PC-3 (cell line): Measurements from ENCODE around the gene CD79A. TPM values are rescaled to one million over a fixed set of nuclear protein-coding genes. Genes with fewer than 3 reads are reported as not detected.

ENCODE experiments used
- ATAC-seq: fragments of 200-7000 bp; cut with Tn5 transposase; 2 replicates; pipeline ENCODE4 v1.9.1; 2020; ENCODE audit warnings: mild to moderate bottlenecking, moderate library complexity
- BruUV-seq: library from RNA; stranded (reverse); fragments of 400-500 nt; replicated peaks from 2 replicates; lab custom pipeline; 2021; lab: Mats Ljungman, UMichigan
- CTCF ChIA-PET: fragments of 300-600 bp; sonication (Branson Sonifier 250); formaldehyde crosslinking; loops from one replicate; lab custom pipeline; 2022; ENCODE audit warnings: antibody characterized with exemption; lab: Charles Lee
- POLR2A ChIA-PET: fragments of 300-600 bp; sonication (Branson Sonifier 250); formaldehyde crosslinking; loops from one replicate; lab custom pipeline; 2022; ENCODE audit warnings: antibody characterized with exemption; ENCODE audit not compliant: unreplicated experiment; lab: Charles Lee
- DNase-seq: peaks from one replicate; pipeline ENCODE4 v3.0.0-alpha.2; 2015
- H2AFZ ChIP-seq: fragments of 300-600 bp; sonication (generic); 2 replicates; pipeline ENCODE4 v1.6.0; 2016; ENCODE audit warnings: antibody characterized with exemption, low read length
- H3F3A ChIP-seq: fragments of 300-600 bp; sonication (generic); one replicate; pipeline ENCODE4 v1.6.0; 2017; ENCODE audit warnings: antibody characterized with exemption, low read length, control low read depth, mild to moderate bottlenecking; ENCODE audit not compliant: unreplicated experiment
- H3K27ac ChIP-seq: fragments of 300-600 bp; sonication (generic); 2 replicates; pipeline ENCODE4 v1.5.1; 2016; ENCODE audit warnings: mild to moderate bottlenecking, low read length
- H3K27me3 ChIP-seq: fragments of 300-600 bp; sonication (generic); 2 replicates; pipeline ENCODE4 v1.6.1; 2016; ENCODE audit warnings: low read length, mixed read lengths
- H3K36me3 ChIP-seq: fragments of 300-600 bp; sonication (generic); 2 replicates; pipeline ENCODE4 v1.6.1; 2016; ENCODE audit warnings: low read depth, mixed run types, low read length, mixed read lengths
- H3K4me1 ChIP-seq: fragments of 300-600 bp; sonication (generic); 2 replicates; pipeline ENCODE4 v1.5.1; 2016; ENCODE audit warnings: low read length; ENCODE audit not compliant: insufficient read depth
- H3K4me2 ChIP-seq: fragments of 300-600 bp; sonication (generic); 2 replicates; pipeline ENCODE4 v1.6.0; 2016; ENCODE audit warnings: low read length
- H3K4me3 ChIP-seq: fragments of 300-600 bp; sonication (generic); 2 replicates; pipeline ENCODE4 v1.5.1; 2016; ENCODE audit warnings: mild to moderate bottlenecking, low read length, mixed read lengths
- H3K79me2 ChIP-seq: fragments of 300-600 bp; sonication (generic); 2 replicates; pipeline ENCODE4 v1.6.1; 2017; ENCODE audit warnings: low read length, mixed read lengths
- H3K9ac ChIP-seq: fragments of 300-600 bp; sonication (generic); 2 replicates; pipeline ENCODE4 v1.6.0; 2016; ENCODE audit warnings: mild to moderate bottlenecking, low read length
- H3K9me2 ChIP-seq: fragments of 300-600 bp; sonication (generic); replicated peaks from 2 replicates; pipeline ENCODE4 v1.6.1; 2016; ENCODE audit warnings: mixed run types, low read length, mixed read lengths
- H3K9me3 ChIP-seq: fragments of 300-600 bp; sonication (generic); 2 replicates; pipeline ENCODE4 v1.6.1; 2016; ENCODE audit warnings: low read length, mixed read lengths
- H4K20me1 ChIP-seq: fragments of 300-600 bp; sonication (generic); 2 replicates; pipeline ENCODE4 v1.6.1; 2016; ENCODE audit warnings: low read length, mixed read lengths
- CTCF ChIP-seq: fragments of 300-600 bp; sonication (generic); conservative IDR thresholded peaks from 2 replicates; pipeline ENCODE4 v1.5.1; 2017; ENCODE audit warnings: antibody characterized with exemption, low read depth, mild to moderate bottlenecking, low read length
- EZH2 ChIP-seq: fragments of 300-600 bp; sonication (generic); IDR thresholded peaks from one replicate; pipeline ENCODE4 v1.6.1; 2017; ENCODE audit warnings: antibody characterized with exemption, mild to moderate bottlenecking, low read length; ENCODE audit not compliant: unreplicated experiment
- EZH2phosphoT487 ChIP-seq: fragments of 300-600 bp; sonication (generic); IDR thresholded peaks from 2 replicates; pipeline ENCODE4 v1.6.1; 2018; ENCODE audit warnings: mild to moderate bottlenecking, antibody characterized with exemption, low read length, borderline replicate concordance
- intact Hi-C: fragments of 100-400 bp; cut with micrococcal nuclease; formaldehyde crosslinking; loops from 2 replicates; pipeline ENCODE4 v1.9.0; 2023
- total RNA-seq: library from RNA; depleted of rRNA; stranded (reverse); fragments of >200 nt; gene quantifications from 2 replicates; pipeline ENCODE4 v1.2.3, GENCODE V29; 2014

Gene CD79A
- total RNA-seq, 1 experiment from 2014 or later: 0.11 TPM

DNA sequence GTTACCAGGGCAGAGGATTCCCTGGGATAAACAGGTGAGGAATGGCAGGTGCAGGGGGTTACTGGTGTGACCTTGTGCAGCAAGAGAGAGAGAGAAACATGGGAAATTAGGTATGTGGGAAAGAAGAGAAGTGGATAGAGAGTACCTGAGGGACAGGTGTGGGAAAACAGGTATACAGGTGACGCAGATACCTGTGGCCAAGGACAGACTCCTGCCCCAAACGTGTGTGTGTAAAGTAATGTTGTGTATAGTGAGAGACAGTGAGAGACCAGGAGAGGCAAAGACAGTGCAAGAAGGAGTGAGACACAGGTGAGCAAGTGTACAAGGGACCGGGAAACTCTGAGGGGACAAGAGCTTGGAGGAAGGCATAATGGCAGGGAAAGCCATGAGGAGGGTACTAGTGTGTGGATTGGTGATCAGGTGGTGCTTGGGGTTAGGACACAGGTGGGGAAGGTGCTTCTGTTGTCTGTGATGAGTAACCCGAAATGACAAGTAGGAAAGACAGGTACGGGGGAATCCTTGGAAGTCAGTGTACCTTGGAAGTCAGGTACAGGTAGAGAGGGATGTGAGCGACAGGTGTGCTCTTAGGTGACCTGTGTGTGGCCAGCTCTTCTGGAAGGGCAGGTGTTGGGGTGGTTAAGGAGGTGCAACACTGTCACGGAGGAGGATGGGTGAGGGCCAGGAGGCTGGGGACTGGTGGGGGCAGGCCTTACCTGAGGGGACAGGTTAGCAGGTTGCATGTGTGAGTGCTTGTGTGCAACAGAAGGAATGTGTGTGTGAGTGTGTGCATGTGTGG is 48.3 kb downstream of the CD79A start:
- no peak for ATAC-seq
- Histone ChIP-seq H3K27me3 (peaks cover 12% of the 10 kb centered on the region; the same call in 1 of the 2 replicates), H2AFZ (no peak overlapping the region), H3K36me3 (no peaks in the 10 kb centered on the region), H3K27ac (no peak overlapping the region), H3K9me3 (no peaks in the 10 kb centered on the region), H4K20me1 (no peaks in the 10 kb centered on the region), H3K4me1 (peaks cover 6% of the 10 kb centered on the region; the same call in 1 of the 2 replicates), H3K4me2 (no peak overlapping the region), H3K9ac (no peak overlapping the region), H3F3A (no peaks in the 10 kb centered on the region), H3K79me2 (no peaks in the 10 kb centered on the region), H3K4me3 (no peak overlapping the region), H3K9me2 (no peaks in the 10 kb centered on the region)
- ChIA-PET CTCF (no interaction called here), POLR2A (no interaction called here)
- no peak for TF ChIP-seq EZH2
- no peak for TF ChIP-seq CTCF
- TF ChIP-seq EZH2phosphoT487: no peak
- intact Hi-C loops: no loop called here
- BruUV-seq: no TSS peak
- DNase-seq: no peak

DNA sequence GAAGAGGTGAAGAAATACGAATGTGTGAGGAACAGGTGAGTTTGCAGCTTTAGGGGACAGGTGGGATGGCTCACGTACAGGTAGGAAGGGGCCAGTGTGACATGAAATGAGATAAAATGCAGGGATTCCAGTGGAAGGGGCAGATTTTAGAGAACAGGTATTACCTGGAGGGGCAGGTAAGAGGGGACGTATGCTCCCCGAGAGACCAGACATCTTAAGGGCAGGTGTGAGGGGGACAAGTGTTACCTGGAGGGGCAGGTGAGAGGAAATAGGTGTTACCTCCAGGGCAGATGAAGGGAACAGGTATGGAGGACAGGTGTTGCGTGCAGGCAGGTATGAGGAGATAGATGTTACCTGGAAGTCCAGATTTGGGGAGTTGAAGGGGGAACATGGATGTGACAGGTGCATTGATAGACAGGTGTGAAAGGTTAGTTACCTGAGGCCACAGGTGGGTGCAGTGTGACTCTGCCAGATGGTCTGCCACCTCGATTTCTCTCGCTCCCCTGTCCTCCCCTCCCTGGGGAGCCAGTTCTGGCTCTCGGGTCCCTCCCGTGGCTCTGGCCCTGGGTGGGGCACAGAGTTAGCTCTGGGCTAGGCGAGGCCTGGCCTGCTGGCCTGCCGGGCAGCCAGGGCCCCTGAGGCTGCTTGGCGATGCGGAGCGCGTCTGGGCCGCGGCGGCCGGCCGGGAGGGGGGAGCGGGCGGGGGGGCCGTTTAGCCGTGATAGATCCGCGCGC is 49.1 kb downstream of the CD79A start:
- Histone ChIP-seq H3K4me2 (no peak overlapping the region), H3K27ac (no peak overlapping the region), H3K9me3 (no peaks in the 10 kb centered on the region), H2AFZ (no peak overlapping the region), H3F3A (no peaks in the 10 kb centered on the region), H3K9me2 (no peaks in the 10 kb centered on the region), H3K4me3 (no peak overlapping the region), H3K79me2 (no peaks in the 10 kb centered on the region), H3K36me3 (no peaks in the 10 kb centered on the region), H3K9ac (no peak overlapping the region), H4K20me1 (no peaks in the 10 kb centered on the region), H3K4me1 (peaks cover 6% of the 10 kb centered on the region; the same call in 1 of the 2 replicates), H3K27me3 (peaks cover 15% of the 10 kb centered on the region; the same call in 1 of the 2 replicates)
- ChIA-PET CTCF (no interaction called here), POLR2A (no interaction called here)
- no TSS peak for BruUV-seq
- TF ChIP-seq EZH2phosphoT487 (no peak), CTCF (no peak), EZH2 (no peak)
- intact Hi-C loops: no loop called here
- no peak for ATAC-seq
- no peak for DNase-seq
